GM21423 (cell line): ENCODE results near the gene FAM161A.
"Not testable (repeated sequence)": the region's sequence is repeated elsewhere in the genome, so short reads cannot be mapped to it uniquely, and the experiment has no call there.

ENCODE experiments used
- ATAC-seq: cut with Tn5 transposase; IDR thresholded peaks from one replicate; pipeline ENCODE4 v1.9.1; 2021; ENCODE audit warnings: mild to moderate bottlenecking, moderate library complexity; ENCODE audit not compliant: unreplicated experiment

FAM161A gene

DNA sequence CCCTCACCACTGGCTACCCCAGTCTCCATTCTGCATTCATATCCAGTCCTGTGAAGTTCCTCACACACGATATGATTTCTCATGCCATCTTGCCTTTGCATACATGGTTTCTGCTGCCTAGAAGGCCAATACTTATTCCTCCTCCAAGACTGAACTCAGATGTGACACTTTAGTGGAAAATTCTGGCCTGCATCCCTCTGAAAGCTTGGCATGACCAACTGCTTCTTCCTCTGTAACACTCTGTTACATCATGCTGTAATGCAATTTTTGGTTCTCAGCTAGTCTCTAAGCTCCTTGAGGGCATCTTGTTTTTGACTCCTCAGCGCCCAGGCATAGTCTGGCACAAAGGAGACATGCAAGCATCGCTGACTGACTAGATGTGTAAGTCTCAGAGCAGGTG lies 12.6 kb downstream of the FAM161A start:
- no peak for ATAC-seq

GRCh38 chr2:61834893-61835292 lies 19.0 kb downstream of the FAM161A start:
- no peak for ATAC-seq

GRCh38 chr2:61833971-61834370 lies 19.9 kb downstream of the FAM161A start:
- no peak for ATAC-seq

DNA sequence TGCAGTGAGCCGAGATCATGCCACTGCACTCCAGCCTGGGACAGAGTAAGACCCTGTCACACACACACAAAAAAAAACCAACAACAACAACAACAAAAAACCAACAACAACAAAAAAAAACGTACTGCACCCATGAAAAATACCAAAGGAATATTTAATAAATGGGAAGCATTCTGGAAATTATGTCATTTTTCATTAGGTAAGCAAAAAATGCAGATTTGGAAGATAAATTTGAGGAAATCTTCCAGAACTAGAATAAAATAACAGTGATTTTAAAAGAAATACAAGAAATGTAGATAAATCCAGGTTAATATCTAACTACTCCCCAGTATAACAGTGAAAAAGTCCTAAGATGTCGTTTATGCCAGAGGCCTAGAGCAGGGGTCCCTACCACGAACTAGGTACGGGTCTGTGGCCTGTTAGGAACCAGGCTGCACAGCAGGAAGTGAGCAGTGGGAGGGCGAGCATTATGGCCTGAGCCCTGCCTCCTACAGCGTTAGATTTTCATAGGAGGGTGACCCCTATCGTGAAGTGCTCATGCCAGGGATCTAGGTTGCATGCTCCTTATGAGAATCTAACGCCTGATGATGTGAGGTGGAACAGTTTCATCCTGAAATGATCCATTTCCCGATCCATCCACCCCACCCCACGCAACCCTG lies 21.5 kb downstream of the FAM161A start:
- no peak for ATAC-seq

- ATAC-seq, result no peak
Measured at GRCh38 chr2:61822255-61822654, 31.6 kb downstream of the FAM161A start.

GRCh38 chr2:61816480-61817355 lies 37.1 kb downstream of the FAM161A start:
- no peak for ATAC-seq

GRCh38 chr2:61814539-61815160 lies 39.2 kb downstream of the FAM161A start:
- no peak for ATAC-seq

DNA sequence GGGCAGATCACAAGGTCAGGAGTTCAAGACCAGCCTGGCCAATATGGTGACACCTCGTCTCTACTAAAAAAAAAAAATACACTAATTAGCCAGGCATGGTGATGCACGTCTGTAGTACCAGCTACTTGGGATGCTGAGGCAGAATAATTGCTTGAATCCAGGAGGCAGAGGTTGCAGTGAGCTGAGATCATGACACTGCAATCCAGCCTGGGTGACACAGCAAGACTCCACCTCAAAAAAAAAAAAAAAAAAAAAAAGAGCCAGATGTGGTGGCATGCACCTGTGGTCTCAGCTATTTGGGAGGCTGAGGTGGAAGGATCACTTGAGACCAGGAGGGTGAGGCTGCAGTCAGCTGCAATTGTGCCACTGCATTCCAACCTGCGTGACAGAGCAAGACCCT lies 40.5 kb downstream of the FAM161A start:
- ATAC-seq, result not testable (repeated sequence)

- ATAC-seq, result no peak
Measured at GRCh38 chr2:61811821-61812220, 42.0 kb downstream of the FAM161A start.

DNA sequence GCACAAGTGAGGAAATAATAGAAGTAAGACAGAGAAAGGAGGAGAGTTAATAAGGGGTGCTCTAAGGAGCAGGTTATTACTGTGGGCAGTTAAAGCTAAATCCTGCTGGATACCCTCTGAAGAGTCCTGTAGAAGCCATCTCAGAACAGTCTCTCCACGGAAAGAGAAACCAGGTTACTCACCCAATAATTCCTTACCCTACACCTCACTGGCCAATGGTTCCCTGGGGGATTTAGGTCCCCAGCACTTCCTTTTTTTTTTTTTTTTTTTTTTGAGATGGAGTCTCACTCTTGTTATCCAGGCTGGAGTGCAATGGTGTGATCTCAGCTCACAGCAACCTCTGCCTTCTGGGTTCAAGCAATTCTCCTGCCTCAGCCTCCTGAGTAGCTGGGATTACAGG lies 43.7 kb downstream of the FAM161A start:
- not testable (repeated sequence) for ATAC-seq

- not testable (repeated sequence) for ATAC-seq
Measured at GRCh38 chr2:61808693-61809092, 45.2 kb downstream of the FAM161A start.

DNA sequence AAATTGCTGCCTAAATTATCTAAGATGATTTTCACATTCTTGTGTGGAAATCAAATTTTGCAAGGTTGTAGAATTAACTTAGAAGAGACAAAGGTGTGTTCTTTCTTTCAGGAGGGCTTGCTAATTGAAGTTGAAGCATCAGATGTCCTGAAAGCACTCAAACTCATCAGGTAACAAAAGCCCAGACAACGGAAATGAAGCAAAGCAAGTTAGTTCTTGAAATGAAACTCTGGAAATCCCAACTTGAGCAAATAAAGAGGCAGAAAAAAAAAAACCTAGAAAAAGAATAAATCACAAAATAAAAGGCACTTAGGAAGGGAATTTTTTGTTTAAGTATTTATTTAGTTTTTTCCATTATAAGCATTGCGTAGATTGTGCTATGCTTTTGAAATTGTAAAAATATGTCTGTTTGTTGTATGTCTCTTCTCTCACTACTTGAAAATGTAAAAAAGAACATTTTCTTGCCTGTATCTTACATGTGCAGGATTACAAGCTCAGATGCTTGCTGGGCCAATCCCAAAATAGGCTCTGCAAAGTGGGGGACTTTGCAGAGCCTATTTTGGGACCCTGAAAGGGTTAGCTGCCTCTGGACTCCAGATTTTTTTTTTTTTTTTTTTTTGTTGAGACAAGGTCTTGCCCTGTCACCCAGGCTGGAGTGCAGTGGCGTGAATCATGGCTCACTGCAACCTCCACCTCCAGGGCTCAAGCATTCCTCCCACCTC lies 46.7 kb downstream of the FAM161A start:
- ATAC-seq, result no peak

DNA sequence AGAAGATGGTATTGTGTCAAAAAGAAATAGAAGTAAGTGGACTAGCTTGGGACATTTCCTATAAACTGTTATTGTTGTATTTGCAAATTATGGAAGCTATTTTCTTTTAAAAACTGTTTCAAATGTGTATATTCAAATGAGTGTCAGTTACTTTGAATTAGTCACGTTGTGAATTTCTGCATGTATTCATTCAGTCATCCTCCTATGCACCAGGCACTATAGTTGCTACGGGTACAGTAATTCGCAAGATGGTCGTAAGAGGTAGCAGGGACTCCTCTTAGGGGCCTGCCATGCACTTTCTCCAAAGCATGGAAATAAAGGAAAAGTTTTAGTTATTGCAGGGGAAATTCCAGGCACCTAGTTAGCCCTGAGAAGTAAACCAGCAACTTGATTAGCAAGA lies 51.3 kb downstream of the FAM161A start:
- no peak for ATAC-seq

GRCh38 chr2:61799099-61799498 lies 54.8 kb downstream of the FAM161A start:
- ATAC-seq, result no peak

- not testable (repeated sequence) for ATAC-seq
Measured at GRCh38 chr2:61797446-61797845, 56.4 kb downstream of the FAM161A start.

DNA sequence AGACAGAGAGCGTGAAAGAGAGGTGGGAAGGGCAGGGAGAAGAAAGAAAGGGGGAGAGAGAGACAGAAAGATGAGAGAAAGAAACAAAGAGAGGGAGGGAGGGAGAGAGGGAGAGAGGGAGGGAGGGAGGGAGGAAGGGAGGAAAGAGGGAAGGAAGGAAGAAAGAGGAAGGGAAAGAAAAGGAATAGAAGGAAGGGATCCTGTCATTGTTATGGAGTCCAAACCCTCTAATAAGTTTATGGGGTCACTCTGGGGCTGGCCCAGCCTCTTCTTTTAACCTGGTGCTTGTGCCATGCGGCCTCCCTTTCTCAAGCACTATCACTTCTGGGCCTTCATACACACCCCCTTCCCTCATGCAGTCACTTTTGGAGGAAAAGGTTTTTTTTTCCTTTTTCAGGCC lies 58.5 kb downstream of the FAM161A start:
- ATAC-seq, result no peak

- ATAC-seq, result no peak
Measured at GRCh38 chr2:61793389-61793836, 60.4 kb downstream of the FAM161A start.

DNA sequence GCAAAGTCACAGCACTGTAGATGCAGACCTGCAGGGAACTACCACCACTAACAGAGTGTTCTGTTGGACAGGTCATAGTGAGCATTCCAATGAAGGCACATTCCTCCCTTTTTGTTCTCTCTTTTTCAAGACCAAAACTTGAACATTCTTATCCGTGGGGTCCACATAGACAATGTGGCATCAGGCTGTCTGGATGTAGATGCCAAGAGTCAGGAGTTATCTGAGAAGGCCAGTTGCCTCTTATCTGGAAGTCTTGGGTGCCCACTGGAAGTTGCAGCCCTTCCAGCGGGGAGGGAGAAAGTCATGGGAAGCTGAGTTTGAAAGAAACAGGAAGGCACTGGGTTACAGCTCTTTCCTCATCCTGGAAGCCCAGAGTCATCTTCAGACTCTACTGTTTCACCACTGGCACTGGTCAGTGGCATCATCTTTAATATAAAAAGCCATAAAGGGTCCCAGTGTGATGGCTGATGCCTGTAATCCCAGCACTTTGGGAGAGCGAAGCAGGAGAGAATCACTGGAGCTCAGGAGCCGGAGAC lies 61.4 kb downstream of the FAM161A start:
- ATAC-seq, result no peak

- ATAC-seq, result no peak
Measured at GRCh38 chr2:61789807-61790602, 63.9 kb downstream of the FAM161A start.

DNA sequence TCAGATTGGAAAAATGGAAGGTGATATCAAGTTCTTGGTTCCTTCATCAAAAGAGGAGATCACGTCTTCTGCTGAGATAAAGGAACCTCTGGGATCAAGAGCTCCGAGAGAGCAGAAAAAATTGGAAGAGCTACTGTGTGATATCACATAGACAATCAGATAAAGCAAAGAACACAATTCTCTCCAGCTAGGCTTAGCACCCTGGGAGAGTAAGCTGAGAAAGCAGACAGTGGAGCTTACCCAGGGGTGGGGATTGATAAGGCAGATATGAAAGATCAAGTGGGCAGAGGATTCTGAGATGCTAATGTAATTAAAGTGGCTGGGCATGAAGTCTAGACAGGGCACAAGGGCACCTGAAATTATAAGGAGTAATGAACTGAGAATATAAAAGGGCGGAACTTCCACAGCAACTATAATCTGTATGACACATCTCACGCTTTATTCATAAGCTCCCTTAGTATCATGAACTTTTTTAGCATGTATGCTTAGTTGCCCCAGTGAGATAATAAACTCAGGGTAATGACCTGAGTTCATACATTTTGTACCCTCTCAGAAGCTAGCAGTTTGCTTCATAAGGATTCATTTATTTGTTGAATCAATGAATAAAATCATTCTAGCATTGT lies 65.8 kb downstream of the FAM161A start:
- no peak for ATAC-seq
